Activated naive CD8-positive, alpha-beta T cell treated with anti-CD3 and anti-CD28 coated beads for 36 hours (primary cell): Measurements from ENCODE around the gene BUB3. TPM values are rescaled to one million over a fixed set of nuclear protein-coding genes. Genes with fewer than 3 reads are reported as not detected.
A peak's percentile ranks its signal among the peaks of the same experiment; 100 is the strongest.

Experiments used
- DNase-seq: peaks from one replicate; pipeline ENCODE4 v3.0.0; 2021
- H3K27ac Mint-ChIP-seq: one replicate; pipeline ENCODE4 v1.8.0; 2022; ENCODE audit warnings: mild to moderate bottlenecking, moderate library complexity, mixed read lengths
- H3K27me3 Mint-ChIP-seq: one replicate; pipeline ENCODE4 v1.8.0; 2022; ENCODE audit warnings: mild to moderate bottlenecking, mixed read lengths
- H3K36me3 Mint-ChIP-seq: one replicate; pipeline ENCODE4 v1.8.0; 2021; ENCODE audit warnings: mild to moderate bottlenecking, mixed read lengths
- H3K4me1 Mint-ChIP-seq: one replicate; pipeline ENCODE4 v1.8.0; 2021; ENCODE audit warnings: mixed read lengths
- H3K4me3 Mint-ChIP-seq: one replicate; pipeline ENCODE4 v1.8.0; 2022; ENCODE audit warnings: mild to moderate bottlenecking, moderate library complexity, mixed read lengths
- H3K9me3 Mint-ChIP-seq: one replicate; pipeline ENCODE4 v1.8.0; 2022; ENCODE audit warnings: mixed read lengths
- total RNA-seq, 2 experiments: library from RNA; stranded (reverse); gene quantifications; one replicate each; pipeline ENCODE4 v1.2.3, GENCODE V29; 2021

BUB3 gene, protein sequence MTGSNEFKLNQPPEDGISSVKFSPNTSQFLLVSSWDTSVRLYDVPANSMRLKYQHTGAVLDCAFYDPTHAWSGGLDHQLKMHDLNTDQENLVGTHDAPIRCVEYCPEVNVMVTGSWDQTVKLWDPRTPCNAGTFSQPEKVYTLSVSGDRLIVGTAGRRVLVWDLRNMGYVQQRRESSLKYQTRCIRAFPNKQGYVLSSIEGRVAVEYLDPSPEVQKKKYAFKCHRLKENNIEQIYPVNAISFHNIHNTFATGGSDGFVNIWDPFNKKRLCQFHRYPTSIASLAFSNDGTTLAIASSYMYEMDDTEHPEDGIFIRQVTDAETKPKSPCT
- 100 to 1,000 TPM; 257 to 258 TPM for total RNA-seq

DNA sequence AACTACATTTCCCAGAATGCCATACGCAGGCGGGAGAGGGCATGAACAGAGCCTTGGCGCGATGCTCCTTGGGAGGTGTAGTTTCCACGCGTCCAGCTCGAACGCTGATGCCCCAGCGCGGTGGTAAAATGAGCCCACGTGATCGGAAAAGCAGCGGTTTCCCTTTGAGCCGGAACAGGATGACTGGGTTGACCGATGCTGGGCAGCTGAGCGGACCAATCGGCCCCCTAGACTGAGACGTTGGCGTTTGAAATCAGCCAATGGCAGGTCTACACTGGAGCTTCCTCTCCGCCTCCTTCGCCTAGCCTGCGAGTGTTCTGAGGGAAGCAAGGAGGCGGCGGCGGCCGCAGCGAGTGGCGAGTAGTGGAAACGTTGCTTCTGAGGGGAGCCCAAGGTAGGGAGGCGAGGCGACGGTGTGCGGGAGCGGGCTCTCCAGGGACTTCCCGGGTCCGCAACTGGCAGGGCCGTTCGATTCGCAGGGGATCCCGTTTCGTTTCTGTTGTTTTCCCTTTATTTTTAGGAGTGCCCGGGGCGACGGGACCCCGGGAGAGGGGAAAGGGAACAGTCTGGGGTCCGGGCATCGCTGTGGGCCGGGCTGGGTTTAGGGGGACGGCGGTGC is at the start of gene BUB3:
Gene BUB3, plus strand, starts transcription at position 311 of the 619 bp plus-strand sequence. CDS start 516 bp downstream, outside the sequence.
- H3K9me3 Mint-ChIP-seq, result peaks cover 2% of the 10 kb centered on the region
- H3K4me1 Mint-ChIP-seq, result peaks cover 54% of the 10 kb centered on the region
- H3K4me3 Mint-ChIP-seq, result peak within 1 kb of the TSS; percentile 100
- peak within 1 kb of the TSS; percentile 100 for H3K27ac Mint-ChIP-seq
- DNase-seq, result peak; percentile 94
- peaks cover 29% of the 10 kb centered on the region for H3K27me3 Mint-ChIP-seq
- H3K36me3 Mint-ChIP-seq, result peaks cover 42% of the 10 kb centered on the region

DNA sequence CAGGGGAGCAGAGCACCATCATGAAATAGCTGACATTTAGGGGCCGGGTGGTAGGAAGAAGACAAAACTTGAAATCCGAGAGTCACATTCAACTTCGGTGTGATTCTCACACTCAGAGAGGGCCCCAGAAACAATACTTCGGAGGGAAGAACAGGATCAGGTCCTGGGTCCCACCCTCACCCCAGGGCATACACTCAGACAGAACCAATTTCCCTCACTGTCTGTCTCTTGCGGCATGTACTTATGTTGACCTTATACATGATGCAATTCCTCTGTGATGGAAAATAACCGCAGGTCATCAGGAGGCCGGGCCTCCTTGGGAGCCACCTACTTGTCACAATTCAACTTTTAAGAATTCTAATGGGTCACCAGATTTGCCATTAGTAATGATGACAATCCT is 44.7 kb upstream of the BUB3 start:
- Mint-ChIP-seq H3K4me3 (no peak overlapping the region), H3K27me3 (peaks cover 11% of the 10 kb centered on the region), H3K36me3 (no peaks in the 10 kb centered on the region), H3K9me3 (no peaks in the 10 kb centered on the region), H3K4me1 (no peaks in the 10 kb centered on the region), H3K27ac (no peak overlapping the region)
- no peak for DNase-seq

DNA sequence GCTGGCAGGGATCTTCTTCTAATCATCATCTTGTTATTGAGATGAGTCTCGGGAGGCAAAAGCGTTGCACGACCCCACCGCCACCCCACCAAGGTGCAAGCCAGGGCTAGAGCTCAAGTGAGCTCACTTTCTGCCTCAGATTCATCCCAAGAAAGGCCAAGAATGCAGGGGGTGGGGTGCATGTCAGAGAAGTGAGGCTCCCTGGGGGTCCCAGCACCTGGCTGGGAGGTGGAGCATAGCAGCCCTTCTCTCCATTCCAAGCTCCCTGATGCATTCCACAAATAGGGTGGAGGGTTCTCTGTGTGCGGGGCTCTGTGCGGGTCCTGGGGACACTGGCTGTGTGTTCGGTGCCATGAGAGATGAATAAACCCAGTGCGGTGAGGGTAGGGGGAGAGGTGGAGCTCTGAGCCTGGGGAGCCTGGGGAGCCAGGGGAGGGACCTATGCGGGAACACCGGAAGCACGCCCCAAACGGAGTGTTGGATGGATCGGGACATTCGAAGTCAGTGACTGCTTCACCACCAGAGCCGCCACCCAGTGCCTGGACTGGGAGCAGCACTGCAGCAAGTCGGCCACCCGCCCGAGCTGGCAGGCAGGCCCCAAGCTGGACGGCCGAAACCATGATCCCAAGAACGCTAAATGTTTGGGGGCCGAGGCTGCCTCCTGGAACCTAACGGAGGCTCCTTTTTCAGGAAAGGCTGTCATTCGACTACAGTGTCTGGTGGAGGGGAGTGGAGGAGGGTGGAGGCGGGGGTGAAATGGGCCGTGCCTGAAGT is 36.4 kb upstream of the BUB3 start:
- no peak for DNase-seq
- Mint-ChIP-seq H3K4me3 (no peak overlapping the region), H3K27me3 (peaks cover 46% of the 10 kb centered on the region), H3K9me3 (no peaks in the 10 kb centered on the region), H3K27ac (no peak overlapping the region), H3K4me1 (peaks cover 6% of the 10 kb centered on the region), H3K36me3 (no peaks in the 10 kb centered on the region)

DNA sequence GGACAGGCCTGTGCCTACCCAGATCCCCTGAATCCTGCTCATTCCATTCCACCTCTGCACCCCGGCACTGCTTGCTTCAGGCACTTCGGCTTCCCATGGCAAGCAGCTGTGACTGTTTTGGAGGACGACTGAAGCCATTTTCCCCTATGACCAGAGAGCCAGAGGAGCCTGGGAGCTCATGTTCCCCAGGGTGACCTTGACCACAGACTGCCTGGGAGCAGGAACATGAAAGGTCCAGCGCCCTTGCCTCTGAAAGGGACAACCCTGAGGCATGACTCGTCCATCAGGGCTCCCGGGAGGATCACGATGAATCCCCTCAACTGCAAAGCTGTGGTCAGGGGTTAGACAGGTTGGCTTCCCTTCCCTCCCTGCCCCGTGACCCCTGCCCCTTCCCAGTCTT is 35.1 kb upstream of the BUB3 start:
- Mint-ChIP-seq H3K27me3 (peaks cover 46% of the 10 kb centered on the region), H3K36me3 (no peaks in the 10 kb centered on the region), H3K27ac (no peak overlapping the region), H3K4me3 (no peak overlapping the region), H3K4me1 (peaks cover 6% of the 10 kb centered on the region), H3K9me3 (no peaks in the 10 kb centered on the region)
- no peak for DNase-seq

DNA sequence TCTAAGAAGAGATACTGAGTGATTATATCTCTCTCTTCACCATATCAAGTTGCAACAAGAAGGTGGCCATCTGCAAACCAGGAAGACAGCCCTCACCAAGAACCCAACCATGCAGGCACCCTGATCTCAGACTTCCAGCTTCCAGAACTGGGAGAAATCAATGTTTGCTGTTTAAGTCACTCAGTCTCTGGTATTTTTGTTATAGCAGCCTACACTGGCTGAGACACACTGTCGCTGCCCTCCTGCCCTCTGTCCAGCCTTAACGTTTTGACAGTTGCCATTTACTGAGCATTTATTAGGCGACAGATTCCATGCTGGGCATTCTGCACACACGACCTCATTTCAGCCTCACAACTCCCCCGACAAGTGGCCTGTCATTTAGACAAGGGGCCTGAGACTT is 28.0 kb upstream of the BUB3 start:
- Mint-ChIP-seq H3K36me3 (no peaks in the 10 kb centered on the region), H3K9me3 (no peaks in the 10 kb centered on the region), H3K27ac (no peak overlapping the region)

DNA sequence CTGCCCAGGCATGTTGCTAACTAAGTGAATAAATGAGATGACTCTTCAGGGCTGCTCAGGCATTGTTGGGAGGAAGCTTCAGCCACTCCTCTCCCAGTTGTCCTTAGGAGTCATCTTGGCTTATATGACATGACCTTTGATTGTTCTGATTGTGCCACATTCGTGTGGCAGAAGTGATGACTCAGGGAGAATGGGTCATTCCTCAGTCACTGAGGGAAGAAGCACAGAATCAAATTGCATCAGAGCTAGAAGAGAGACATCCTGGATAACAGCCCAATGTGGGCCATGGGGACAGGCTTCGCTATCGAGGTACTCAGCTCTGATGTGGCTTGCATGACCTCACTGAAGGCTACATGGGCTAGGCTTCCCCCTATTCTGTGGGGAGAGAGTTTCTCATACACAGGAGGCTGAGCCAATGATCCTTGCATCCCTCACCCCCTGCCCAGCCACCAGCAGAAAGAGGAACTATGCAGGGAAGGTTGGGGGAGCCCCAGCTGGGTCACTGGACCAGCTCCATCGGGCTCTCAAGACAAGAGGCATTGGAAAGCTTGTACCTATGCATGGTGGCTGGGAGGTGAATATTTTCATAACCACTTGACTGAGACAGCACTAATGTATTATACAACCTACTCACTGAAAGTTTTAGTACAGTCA is 24.5 kb upstream of the BUB3 start:
- H3K9me3 Mint-ChIP-seq, result no peaks in the 10 kb centered on the region
- peaks cover 65% of the 10 kb centered on the region for H3K27me3 Mint-ChIP-seq
- H3K4me3 Mint-ChIP-seq, result no peak overlapping the region
- no peak overlapping the region for H3K27ac Mint-ChIP-seq
- DNase-seq, result no peak
- peaks cover 22% of the 10 kb centered on the region for H3K4me1 Mint-ChIP-seq
- H3K36me3 Mint-ChIP-seq, result no peaks in the 10 kb centered on the region

More for the DNA sequence above, 28.0 kb upstream of the BUB3 start:
- DNase-seq, result no peak
- Mint-ChIP-seq H3K27me3 (peaks cover 35% of the 10 kb centered on the region), H3K4me1 (no peaks in the 10 kb centered on the region), H3K4me3 (no peak overlapping the region)

DNA sequence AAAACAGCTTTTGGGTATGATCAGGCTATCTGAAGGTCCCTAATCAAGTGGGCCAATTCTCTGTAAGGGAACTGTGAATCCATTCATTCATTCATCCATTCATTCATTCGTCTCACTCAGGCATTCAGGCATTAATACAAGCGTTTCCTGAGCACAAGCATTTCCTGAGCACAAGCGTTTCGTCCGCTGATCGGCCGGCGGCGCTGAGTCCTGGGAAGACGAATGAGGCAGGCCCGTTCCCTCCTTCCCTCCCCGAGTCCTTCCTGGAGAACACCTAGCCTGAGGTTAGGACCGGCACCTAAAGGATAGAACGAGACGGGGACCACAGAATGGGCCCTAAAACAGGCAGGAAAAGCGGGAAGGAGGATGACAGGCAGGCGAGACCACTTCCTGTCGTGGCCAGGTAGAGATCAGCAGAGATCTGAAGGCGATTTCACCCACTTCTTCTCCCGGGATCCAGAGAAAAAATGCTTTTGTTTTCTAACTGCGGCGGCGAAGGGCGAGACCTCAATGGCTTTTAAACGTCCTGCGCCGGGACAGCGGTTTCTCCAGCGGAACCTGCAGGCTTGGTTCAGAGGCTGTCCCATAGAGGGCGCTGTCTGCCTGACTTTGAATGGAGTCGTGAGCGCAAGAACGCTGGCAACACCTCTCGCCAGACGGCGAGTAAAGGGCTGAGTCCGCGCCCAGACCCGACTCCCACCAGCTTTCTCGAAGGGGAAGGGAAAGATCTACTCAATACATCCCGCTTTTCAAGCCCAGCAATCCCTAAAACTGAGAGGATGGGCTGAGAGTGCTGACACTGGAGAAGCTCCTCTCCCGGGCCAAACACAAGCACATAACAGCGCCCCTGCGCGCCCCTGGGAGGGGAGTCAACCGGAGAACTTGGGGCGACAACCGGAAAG is 21.4 kb upstream of the BUB3 start:
- peak overlapping the region; percentile 49 for H3K4me3 Mint-ChIP-seq
- no peak overlapping the region for H3K27ac Mint-ChIP-seq
- H3K36me3 Mint-ChIP-seq, result no peaks in the 10 kb centered on the region
- peak; percentile 82 for DNase-seq
- peaks cover 77% of the 10 kb centered on the region for H3K27me3 Mint-ChIP-seq
- peaks cover 28% of the 10 kb centered on the region for H3K4me1 Mint-ChIP-seq
- no peaks in the 10 kb centered on the region for H3K9me3 Mint-ChIP-seq

DNA sequence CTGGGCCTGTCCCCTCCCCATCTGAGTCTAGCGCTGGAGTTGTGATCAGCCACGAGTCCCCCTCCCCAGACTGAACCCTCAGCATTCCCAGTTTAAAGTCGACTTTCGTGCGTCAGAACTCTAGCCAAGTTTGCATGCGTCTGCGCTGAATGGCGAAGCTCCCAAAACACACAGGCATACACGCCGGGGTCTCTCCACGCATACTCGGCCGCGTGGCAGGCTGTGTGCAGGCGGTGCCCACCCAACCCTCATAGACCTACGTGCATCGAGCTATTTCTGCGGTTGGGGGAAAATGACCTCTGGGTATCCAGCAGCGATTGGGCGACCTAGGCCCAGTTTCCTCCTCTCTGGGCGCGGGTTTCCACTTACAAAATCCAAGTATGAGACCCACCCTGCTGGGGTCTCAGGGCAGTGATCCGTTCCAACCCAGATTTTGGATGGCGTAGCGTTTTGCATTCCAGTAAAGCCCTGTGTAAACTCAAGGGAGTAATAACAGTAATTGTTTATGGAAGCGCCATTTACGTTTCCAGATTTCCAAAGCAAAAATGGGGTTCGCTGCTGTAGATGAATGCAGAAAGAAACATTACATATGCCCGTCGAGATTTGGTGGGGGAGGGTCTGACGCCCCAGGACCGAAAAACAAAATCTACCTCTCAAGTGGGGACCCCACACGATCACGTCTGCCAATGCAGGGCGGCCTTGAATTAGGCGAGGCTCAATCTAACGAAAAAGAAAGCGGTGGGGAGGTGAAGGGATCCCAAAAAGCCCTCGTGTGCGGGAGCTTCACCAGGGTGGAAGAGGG is 20.5 kb upstream of the BUB3 start:
- Mint-ChIP-seq H3K36me3 (no peaks in the 10 kb centered on the region), H3K27me3 (peaks cover 83% of the 10 kb centered on the region), H3K9me3 (no peaks in the 10 kb centered on the region), H3K4me3 (peak overlapping the region; percentile 29), H3K27ac (no peak overlapping the region), H3K4me1 (peaks cover 28% of the 10 kb centered on the region)
- no peak for DNase-seq

DNA sequence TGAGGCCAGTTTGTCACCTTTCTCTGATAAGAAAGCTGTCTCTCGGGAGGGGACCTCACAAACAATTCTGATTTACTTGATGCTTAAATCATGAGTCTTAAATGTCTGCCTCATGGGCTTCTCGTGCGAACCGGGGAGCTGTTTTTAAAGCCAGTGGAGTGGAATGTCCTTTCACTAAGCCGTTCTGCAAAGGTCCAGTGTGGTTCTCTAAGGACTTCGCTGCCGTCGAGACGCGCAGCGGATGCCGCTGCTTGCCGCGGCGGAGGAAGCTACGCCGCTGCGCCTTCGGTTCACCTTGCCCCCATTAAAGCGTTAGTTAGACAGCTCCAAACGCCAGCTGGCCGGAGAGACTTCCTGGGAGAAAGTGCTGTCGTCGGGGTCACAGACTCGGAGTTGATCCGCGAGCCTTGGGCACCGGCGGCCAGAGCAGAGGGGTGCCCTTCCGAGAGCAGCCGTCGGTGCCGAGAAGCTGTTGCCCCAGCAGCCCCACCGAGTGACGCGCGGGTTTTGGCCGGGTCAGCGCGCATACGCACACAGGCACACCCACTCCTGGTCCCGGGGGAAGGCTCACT is 19.8 kb upstream of the BUB3 start:
- peak overlapping the region; percentile 29 for H3K4me3 Mint-ChIP-seq
- H3K9me3 Mint-ChIP-seq, result no peaks in the 10 kb centered on the region
- H3K4me1 Mint-ChIP-seq, result peaks cover 32% of the 10 kb centered on the region
- no peak overlapping the region for H3K27ac Mint-ChIP-seq
- H3K27me3 Mint-ChIP-seq, result peaks cover 84% of the 10 kb centered on the region
- DNase-seq, result peak; percentile 9
- H3K36me3 Mint-ChIP-seq, result no peaks in the 10 kb centered on the region

DNA sequence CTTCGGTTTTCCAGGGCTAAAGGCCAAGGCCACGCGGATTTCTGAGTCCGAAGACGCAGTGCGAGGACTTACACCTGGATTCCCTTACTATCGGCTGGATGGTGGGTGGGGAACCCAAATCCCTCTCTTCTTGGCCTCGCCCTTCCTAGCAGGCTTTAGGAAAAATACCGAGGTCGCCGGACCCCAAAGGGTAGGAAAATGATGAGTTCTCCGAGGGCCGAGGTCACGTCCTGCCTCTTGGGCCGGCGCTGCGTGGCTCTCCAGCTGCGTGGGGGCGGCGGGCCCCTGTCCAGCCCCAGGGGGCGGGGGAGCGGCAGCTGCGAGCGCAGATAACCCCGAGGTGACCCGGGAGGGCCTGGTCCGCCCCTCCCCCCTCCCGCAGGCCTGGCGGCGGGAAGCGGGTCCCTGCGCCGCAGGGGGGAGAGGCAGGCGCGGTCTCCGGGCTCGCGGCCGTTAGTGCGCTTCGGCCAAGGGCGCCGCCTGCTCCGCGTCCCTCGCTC is 19.2 kb upstream of the BUB3 start:
- no peaks in the 10 kb centered on the region for H3K9me3 Mint-ChIP-seq
- H3K4me1 Mint-ChIP-seq, result peaks cover 36% of the 10 kb centered on the region
- DNase-seq, result no peak
- H3K27me3 Mint-ChIP-seq, result peaks cover 84% of the 10 kb centered on the region
- H3K36me3 Mint-ChIP-seq, result no peaks in the 10 kb centered on the region
- H3K27ac Mint-ChIP-seq, result no peak overlapping the region
- peak overlapping the region; percentile 58 for H3K4me3 Mint-ChIP-seq

DNA sequence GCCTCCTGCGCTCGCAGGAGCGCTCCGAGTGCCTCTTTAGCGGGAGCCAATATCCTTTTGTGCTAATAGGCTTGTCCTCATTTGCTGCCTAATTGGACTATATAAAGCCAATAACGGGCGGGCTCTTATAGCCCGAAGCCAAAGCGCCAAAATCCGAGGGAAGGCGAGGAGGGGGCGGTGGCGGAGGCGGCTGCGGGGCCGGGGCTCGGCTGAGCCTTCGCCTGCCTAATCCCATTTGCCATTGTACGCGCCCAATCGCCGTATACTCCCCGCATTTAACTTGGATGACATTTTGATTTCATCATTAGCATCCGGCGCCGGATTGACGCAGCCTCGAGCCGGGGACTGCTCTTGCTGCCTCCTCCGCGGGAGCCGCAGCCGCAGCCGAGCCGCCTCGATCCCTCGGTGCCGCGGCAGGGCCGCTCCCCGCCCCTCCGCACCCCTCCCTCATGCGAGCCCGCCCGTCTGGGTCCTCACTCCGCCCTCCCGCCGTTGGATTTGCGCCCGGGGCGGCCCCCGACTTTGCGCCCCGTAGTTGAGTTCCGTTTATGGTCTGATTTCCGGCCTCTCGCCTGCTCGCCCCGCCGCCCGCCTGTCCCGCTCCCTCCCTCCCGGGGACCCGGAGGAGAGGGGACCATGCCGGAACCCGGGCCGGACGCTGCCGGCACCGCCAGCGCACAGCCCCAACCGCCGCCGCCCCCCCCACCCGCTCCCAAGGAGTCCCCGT is 18.6 kb upstream of the BUB3 start, which contains the start of gene HMX3:
Gene HMX3, plus strand, starts transcription at position 556 of the 727 bp plus-strand sequence. Its CDS starts 81 bp downstream, at position 637.
- DNase-seq, result peak; percentile 60
- peak within 1 kb of the TSS; percentile 75 for H3K4me3 Mint-ChIP-seq
- H3K27me3 Mint-ChIP-seq, result peaks cover 84% of the 10 kb centered on the region
- H3K27ac Mint-ChIP-seq, result no peak within 1 kb of the TSS
- H3K4me1 Mint-ChIP-seq, result peaks cover 41% of the 10 kb centered on the region
- H3K9me3 Mint-ChIP-seq, result no peaks in the 10 kb centered on the region
- H3K36me3 Mint-ChIP-seq, result no peaks in the 10 kb centered on the region

DNA sequence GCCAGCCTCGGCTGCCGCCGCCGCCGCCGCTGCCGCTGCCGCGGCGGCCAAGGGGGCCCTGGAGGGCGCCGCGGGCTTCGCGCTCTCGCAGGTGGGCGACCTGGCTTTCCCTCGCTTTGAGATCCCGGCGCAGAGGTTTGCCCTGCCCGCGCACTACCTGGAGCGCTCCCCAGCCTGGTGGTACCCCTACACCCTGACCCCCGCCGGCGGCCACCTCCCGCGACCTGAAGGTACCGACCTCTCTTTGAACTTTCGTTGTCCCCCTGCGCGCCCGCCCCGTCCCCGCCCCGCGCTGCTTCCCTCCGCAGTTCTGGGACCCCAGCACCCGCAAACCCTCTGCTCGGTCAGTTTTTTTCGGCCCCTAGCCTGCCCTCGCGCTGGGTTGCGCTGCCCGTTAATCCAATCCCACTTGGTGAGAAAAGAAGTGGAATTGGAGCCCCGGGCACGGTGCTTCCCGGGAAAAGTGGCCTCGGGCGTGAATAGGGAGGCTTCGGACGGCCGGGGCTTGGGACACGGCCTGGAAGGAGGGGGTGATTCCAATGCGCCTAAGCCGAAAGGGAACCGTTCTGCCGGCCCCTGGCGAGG is 17.9 kb upstream of the BUB3 start:
- Mint-ChIP-seq H3K27ac (no peak overlapping the region), H3K9me3 (no peaks in the 10 kb centered on the region), H3K4me1 (peaks cover 42% of the 10 kb centered on the region), H3K36me3 (no peaks in the 10 kb centered on the region), H3K4me3 (peak overlapping the region; percentile 32), H3K27me3 (peaks cover 86% of the 10 kb centered on the region)
- peak; percentile 14 for DNase-seq
